HepG2 (cell line): Measurements from ENCODE around the gene CIART. TPM values are rescaled to one million over a fixed set of nuclear protein-coding genes. Genes with fewer than 3 reads are reported as not detected.

Source experiments
- ATAC-seq: fragments of 200-7000 bp; cut with Tn5 transposase; 3 replicates; pipeline ENCODE4 v1.9.1; 2020; ENCODE audit warnings: mild to moderate bottlenecking, moderate library complexity
- BruUV-seq: library from RNA; stranded (reverse); fragments of 400-500 nt; replicated peaks from 2 replicates; lab custom pipeline; 2021; lab: Mats Ljungman, UMichigan
- CTCF ChIA-PET: fragments of 300-600 bp; formaldehyde crosslinking; extraction: SDS; loops from one replicate; lab custom pipeline; 2021; ENCODE audit warnings: low total read pairs, inconsistent platforms, low intra/inter-chr PET ratio; lab: Yijun Ruan, JAX
- POLR2A ChIA-PET: fragments of 350-600 bp; sonication (Branson Sonifier 250); formaldehyde crosslinking; loops from one replicate; lab custom pipeline; 2020; ENCODE audit warnings: antibody characterized with exemption, inconsistent platforms; lab: Yijun Ruan, JAX
- DNase-seq: peaks from one replicate; pipeline ENCODE4 v3.0.0-alpha.2; 2015; ENCODE audit warnings: low spot score
- FAIRE-seq: peaks from 3 replicates; lab custom pipeline; 2011; peaks lifted over from hg19 to GRCh38; lab: Jason Lieb, UNC
- H2AFZ ChIP-seq: one replicate; pipeline ENCODE4 v1.6.1; 2011; ENCODE audit warnings: low read length, inconsistent platforms
- H3K27ac ChIP-seq: fragments of 300-600 bp; 3 replicates; pipeline ENCODE4 v1.8.0; 2011; ENCODE audit warnings: mixed run types, mild to moderate bottlenecking, mixed read lengths, low read length, inconsistent platforms; ENCODE audit not compliant: insufficient read depth; ENCODE audit errors: extremely low read length
- H3K27me3 ChIP-seq, 2 experiments: fragments of 200-600 bp in 1 of 2; 2 replicates in 1 of 2; 3 replicates in 1 of 2; pipeline versions ENCODE4 v1.6.0 to v1.8.0; 2011; ENCODE audit warnings: low read length in 2 of 2, mild to moderate bottlenecking in 2 of 2, moderate library complexity in 2 of 2, inconsistent platforms in 1 of 2; ENCODE audit not compliant: insufficient read depth in 2 of 2, control insufficient read depth in 1 of 2
- H3K36me3 ChIP-seq, 2 experiments: fragments of 200-600 bp in 1 of 2; replicated peaks in 1 of 2; 2 replicates in 1 of 2; 3 replicates in 1 of 2; pipeline versions ENCODE4 v1.5.1 to v1.8.0; 2011; ENCODE audit warnings: low read length in 2 of 2, inconsistent platforms in 1 of 2; ENCODE audit not compliant: insufficient read depth in 2 of 2, control insufficient read depth in 1 of 2
- H3K4me1 ChIP-seq: 2 replicates; pipeline ENCODE4 v1.5.1; 2012; ENCODE audit warnings: low read length, inconsistent platforms; ENCODE audit not compliant: insufficient read depth
- H3K4me2 ChIP-seq: 2 replicates; pipeline ENCODE4 v1.6.0; 2011; ENCODE audit warnings: low read depth, low read length, inconsistent platforms
- H3K4me3 ChIP-seq, 3 experiments: fragments of 200-600 bp in 1 of 3; sonication (generic), shearing (Covaris generic) in 1 of 3; replicated peaks in 1 of 3; 2 replicates each; pipeline ENCODE4 v1.5.1; 2011 to 2016; ENCODE audit warnings: low read length in 3 of 3, inconsistent platforms in 2 of 3, low read depth in 2 of 3, mild to moderate bottlenecking in 2 of 3, control low read depth in 1 of 3, mixed read lengths in 1 of 3; ENCODE audit not compliant: insufficient read depth in 1 of 3
- H3K79me2 ChIP-seq: one replicate; pipeline ENCODE4 v1.6.1; 2011; ENCODE audit warnings: low read length, inconsistent platforms; ENCODE audit not compliant: insufficient read depth
- H3K9ac ChIP-seq: 2 replicates; pipeline ENCODE4 v1.6.0; 2011; ENCODE audit warnings: mild to moderate bottlenecking, low read depth, low read length, inconsistent platforms; ENCODE audit not compliant: insufficient read depth
- H3K9me3 ChIP-seq: 2 replicates; pipeline ENCODE4 v1.5.1; 2012; ENCODE audit warnings: mild to moderate bottlenecking, low read length
- H4K20me1 ChIP-seq: 2 replicates; pipeline ENCODE4 v1.6.0; 2011; ENCODE audit warnings: inconsistent platforms, mild to moderate bottlenecking, low read length, moderate library complexity; ENCODE audit not compliant: insufficient read depth
- PTBP1 ChIP-seq: fragments of 200-400 bp; formaldehyde crosslinking; IDR thresholded peaks from 2 replicates; pipeline ENCODE4 v1.6.1; 2018; ENCODE audit warnings: low read length, low read depth; ENCODE audit not compliant: poor library complexity, severe bottlenecking
- STAT5B ChIP-seq: sonication (generic); formaldehyde crosslinking; IDR thresholded peaks from 2 replicates; pipeline ENCODE4 v1.4.0; 2020; ENCODE audit warnings: missing genetic modification reagents
- ZIK1 ChIP-seq: sonication (generic); formaldehyde crosslinking; IDR thresholded peaks from 2 replicates; pipeline ENCODE4 v1.5.0; 2020; ENCODE audit warnings: mild to moderate bottlenecking, low read depth, missing genetic modification reagents, borderline replicate concordance
- ZNF460 ChIP-seq: sonication (generic); formaldehyde crosslinking; IDR thresholded peaks from 2 replicates; pipeline ENCODE4 v1.5.1; 2020; ENCODE audit warnings: missing genetic modification reagents, mild to moderate bottlenecking, borderline replicate concordance
- WGBS: methylation state at CpG from one replicate; pipeline ENCODE4 v1.1.6; 2017; ENCODE audit warnings: low lambda C conversion rate; 5-methylcytosine and 5-hydroxymethylcytosine counted together
- in situ Hi-C: cut with HindIII; loops from 2 replicates; pipeline ENCODE4 v1.10.0; 2017; ENCODE audit warnings: low pct_unique_long_range_greater_than_20kb; ENCODE audit not compliant: extremely low pct_ligation_motif_present
- intact Hi-C: fragments of 100-400 bp; cut with micrococcal nuclease; formaldehyde crosslinking; loops from one replicate; pipeline ENCODE4 v1.10.0; 2022; ENCODE audit not compliant: unreplicated experiment
- polyA plus RNA-seq, 8 experiments: library from polyadenylated mRNA; depleted of rRNA in 3 of 8; stranded (reverse) in 7 of 8; unstranded in 1 of 8; fragments of >200 nt; fragmentation: Illumina TruSeq in 4 of 8; extraction: Trizol in 4 of 8; gene quantifications; 2 replicates each; pipeline versions ENCODE4 v1.2.1 to v1.2.3, GENCODE V29; 2011 to 2016; ENCODE audit warnings: low read depth in 4 of 8, missing spikeins in 1 of 8, mixed read lengths in 1 of 8; ENCODE audit not compliant: insufficient read depth in 1 of 8
- total RNA-seq, 5 experiments: library from RNA; depleted of rRNA; stranded (reverse); fragments of >200 nt; fragmentation: Illumina TruSeq; extraction: Trizol; gene quantifications; 2 replicates each; pipeline ENCODE4 v1.2.3, GENCODE V29; 2016; ENCODE audit warnings: low read depth in 1 of 5
- TF ChIP-seq, protein P1 (sequence below): sonication (generic); formaldehyde crosslinking; conservative IDR thresholded peaks from 2 replicates; pipeline ENCODE4 v1.4.0; 2020; ENCODE audit warnings: mild to moderate bottlenecking, missing genetic modification reagents, moderate library complexity
- TF ChIP-seq, protein P2 (sequence below): sonication (generic); formaldehyde crosslinking; IDR thresholded peaks from 2 replicates; pipeline ENCODE4 v1.4.0; 2020; ENCODE audit warnings: missing genetic modification reagents
- TF ChIP-seq, protein P3 (sequence below): sonication (generic); formaldehyde crosslinking; IDR thresholded peaks from 2 replicates; pipeline ENCODE4 v1.4.0; 2020; ENCODE audit warnings: missing genetic modification reagents
- TF ChIP-seq, protein P4 (sequence below): sonication (generic); formaldehyde crosslinking; IDR thresholded peaks from 2 replicates; pipeline ENCODE4 v1.9.0; 2021; ENCODE audit warnings: missing genetic modification reagents, borderline replicate concordance

The CIART gene
- total and polyA plus RNA-seq, 2 of the 13 experiments (the other 11 are each of a cell fraction or from before 2014, with no cell fraction given) = 0.58 TPM; not detected in 1

DNA sequence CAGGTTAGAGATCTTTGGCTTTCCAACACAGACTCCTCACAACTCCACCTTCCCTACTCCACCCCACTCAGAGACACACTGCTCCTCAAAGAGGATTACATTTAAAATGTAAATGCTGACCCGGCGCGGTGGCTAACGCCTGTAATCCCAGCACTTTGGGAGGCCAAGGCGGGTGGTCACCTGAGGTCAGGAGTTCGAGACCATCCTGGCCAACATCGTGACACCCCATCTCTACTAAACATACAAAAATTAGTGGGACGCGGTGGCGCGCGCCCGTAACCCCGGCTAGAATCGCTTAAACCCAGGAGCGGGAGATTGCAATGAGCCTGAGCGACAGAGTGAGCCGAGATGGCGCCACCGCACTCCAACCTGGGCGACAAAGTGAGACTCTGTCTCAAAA is 44.6 kb upstream of the CIART start:
- no peak overlapping the region for H2AFZ ChIP-seq
- CTCF ChIA-PET = no interaction called here
- no peak overlapping the region for H3K27ac ChIP-seq
- no TSS peak for BruUV-seq
- no peaks in the 10 kb centered on the region for H3K9me3 ChIP-seq
- H3K36me3 ChIP-seq = no peaks in the 10 kb centered on the region
- no peak for FAIRE-seq
- TF ChIP-seq, protein P1, sequence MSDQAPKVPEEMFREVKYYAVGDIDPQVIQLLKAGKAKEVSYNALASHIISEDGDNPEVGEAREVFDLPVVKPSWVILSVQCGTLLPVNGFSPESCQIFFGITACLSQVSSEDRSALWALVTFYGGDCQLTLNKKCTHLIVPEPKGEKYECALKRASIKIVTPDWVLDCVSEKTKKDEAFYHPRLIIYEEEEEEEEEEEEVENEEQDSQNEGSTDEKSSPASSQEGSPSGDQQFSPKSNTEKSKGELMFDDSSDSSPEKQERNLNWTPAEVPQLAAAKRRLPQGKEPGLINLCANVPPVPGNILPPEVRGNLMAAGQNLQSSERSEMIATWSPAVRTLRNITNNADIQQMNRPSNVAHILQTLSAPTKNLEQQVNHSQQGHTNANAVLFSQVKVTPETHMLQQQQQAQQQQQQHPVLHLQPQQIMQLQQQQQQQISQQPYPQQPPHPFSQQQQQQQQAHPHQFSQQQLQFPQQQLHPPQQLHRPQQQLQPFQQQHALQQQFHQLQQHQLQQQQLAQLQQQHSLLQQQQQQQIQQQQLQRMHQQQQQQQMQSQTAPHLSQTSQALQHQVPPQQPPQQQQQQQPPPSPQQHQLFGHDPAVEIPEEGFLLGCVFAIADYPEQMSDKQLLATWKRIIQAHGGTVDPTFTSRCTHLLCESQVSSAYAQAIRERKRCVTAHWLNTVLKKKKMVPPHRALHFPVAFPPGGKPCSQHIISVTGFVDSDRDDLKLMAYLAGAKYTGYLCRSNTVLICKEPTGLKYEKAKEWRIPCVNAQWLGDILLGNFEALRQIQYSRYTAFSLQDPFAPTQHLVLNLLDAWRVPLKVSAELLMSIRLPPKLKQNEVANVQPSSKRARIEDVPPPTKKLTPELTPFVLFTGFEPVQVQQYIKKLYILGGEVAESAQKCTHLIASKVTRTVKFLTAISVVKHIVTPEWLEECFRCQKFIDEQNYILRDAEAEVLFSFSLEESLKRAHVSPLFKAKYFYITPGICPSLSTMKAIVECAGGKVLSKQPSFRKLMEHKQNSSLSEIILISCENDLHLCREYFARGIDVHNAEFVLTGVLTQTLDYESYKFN (CRISPR knock-in tag) = no peak
- TF ChIP-seq ZIK1 (CRISPR knock-in tag) (no peak), PTBP1 (no peak), ZNF460 (CRISPR knock-in tag) (no peak), STAT5B (CRISPR knock-in tag) (no peak)
- TF ChIP-seq, protein P2, sequence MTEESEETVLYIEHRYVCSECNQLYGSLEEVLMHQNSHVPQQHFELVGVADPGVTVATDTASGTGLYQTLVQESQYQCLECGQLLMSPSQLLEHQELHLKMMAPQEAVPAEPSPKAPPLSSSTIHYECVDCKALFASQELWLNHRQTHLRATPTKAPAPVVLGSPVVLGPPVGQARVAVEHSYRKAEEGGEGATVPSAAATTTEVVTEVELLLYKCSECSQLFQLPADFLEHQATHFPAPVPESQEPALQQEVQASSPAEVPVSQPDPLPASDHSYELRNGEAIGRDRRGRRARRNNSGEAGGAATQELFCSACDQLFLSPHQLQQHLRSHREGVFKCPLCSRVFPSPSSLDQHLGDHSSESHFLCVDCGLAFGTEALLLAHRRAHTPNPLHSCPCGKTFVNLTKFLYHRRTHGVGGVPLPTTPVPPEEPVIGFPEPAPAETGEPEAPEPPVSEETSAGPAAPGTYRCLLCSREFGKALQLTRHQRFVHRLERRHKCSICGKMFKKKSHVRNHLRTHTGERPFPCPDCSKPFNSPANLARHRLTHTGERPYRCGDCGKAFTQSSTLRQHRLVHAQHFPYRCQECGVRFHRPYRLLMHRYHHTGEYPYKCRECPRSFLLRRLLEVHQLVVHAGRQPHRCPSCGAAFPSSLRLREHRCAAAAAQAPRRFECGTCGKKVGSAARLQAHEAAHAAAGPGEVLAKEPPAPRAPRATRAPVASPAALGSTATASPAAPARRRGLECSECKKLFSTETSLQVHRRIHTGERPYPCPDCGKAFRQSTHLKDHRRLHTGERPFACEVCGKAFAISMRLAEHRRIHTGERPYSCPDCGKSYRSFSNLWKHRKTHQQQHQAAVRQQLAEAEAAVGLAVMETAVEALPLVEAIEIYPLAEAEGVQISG = no peak
- TF ChIP-seq, protein P3, sequence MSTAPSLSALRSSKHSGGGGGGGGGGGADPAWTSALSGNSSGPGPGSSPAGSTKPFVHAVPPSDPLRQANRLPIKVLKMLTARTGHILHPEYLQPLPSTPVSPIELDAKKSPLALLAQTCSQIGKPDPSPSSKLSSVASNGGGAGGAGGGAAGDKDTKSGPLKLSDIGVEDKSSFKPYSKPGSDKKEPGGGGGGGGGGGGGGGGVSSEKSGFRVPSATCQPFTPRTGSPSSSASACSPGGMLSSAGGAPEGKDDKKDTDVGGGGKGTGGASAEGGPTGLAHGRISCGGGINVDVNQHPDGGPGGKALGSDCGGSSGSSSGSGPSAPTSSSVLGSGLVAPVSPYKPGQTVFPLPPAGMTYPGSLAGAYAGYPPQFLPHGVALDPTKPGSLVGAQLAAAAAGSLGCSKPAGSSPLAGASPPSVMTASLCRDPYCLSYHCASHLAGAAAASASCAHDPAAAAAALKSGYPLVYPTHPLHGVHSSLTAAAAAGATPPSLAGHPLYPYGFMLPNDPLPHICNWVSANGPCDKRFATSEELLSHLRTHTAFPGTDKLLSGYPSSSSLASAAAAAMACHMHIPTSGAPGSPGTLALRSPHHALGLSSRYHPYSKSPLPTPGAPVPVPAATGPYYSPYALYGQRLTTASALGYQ (CRISPR knock-in tag) = no peak
- TF ChIP-seq, protein P4, sequence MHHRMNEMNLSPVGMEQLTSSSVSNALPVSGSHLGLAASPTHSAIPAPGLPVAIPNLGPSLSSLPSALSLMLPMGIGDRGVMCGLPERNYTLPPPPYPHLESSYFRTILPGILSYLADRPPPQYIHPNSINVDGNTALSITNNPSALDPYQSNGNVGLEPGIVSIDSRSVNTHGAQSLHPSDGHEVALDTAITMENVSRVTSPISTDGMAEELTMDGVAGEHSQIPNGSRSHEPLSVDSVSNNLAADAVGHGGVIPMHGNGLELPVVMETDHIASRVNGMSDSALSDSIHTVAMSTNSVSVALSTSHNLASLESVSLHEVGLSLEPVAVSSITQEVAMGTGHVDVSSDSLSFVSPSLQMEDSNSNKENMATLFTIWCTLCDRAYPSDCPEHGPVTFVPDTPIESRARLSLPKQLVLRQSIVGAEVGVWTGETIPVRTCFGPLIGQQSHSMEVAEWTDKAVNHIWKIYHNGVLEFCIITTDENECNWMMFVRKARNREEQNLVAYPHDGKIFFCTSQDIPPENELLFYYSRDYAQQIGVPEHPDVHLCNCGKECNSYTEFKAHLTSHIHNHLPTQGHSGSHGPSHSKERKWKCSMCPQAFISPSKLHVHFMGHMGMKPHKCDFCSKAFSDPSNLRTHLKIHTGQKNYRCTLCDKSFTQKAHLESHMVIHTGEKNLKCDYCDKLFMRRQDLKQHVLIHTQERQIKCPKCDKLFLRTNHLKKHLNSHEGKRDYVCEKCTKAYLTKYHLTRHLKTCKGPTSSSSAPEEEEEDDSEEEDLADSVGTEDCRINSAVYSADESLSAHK (CRISPR knock-in tag) = no peak
- no peak overlapping the region for H3K4me2 ChIP-seq
- H4K20me1 ChIP-seq = no peaks in the 10 kb centered on the region
- no peak overlapping the region for H3K4me3 ChIP-seq
- H3K27me3 ChIP-seq = no peaks in the 10 kb centered on the region; a peak in 2 of 5 replicates
- in situ Hi-C loops (no loop called here), intact Hi-C loops (no loop called here)
- H3K4me1 ChIP-seq = peaks cover 30% of the 10 kb centered on the region
- POLR2A ChIA-PET = no interaction called here
- no peak for DNase-seq
- H3K9ac ChIP-seq = no peak overlapping the region
- H3K79me2 ChIP-seq = peaks cover 31% of the 10 kb centered on the region
- ATAC-seq = no peak
- 98% methylated on average over 21 of the region's 21 CpGs for WGBS
